ENCODE results near the gene NDST1. TPM values are rescaled to one million over a fixed set of nuclear protein-coding genes. Genes with fewer than 3 reads are reported as not detected.

Gene NDST1
- total and polyA plus RNA-seq, 7 experiments from 2014 or later: 0.69 to 17.5 (median 1.2) TPM

GRCh38 chr5:150561571-150562275 lies 53.8 kb downstream of the NDST1 start:
- intact Hi-C loops (cut with micrococcal nuclease): loop anchor here (1.0 to 10.0 kb wide), 11 partner anchors 95 to 553 kb away; partner anchors contain the start of gene RBM22 (in 1 of the 2)
- ChIA-PET POLR2A (interaction anchor here (1.6 kb wide), 1 partner anchor 216 kb away, joined by 3 read pairs; the partner anchor contains the start of gene SMIM3), CTCF (interaction anchor here (0.6 to 5.3 kb wide), 8 partner anchors 33 to 290 kb away, joined by 3 to 47 read pairs (median 4); partner anchors contain the start of genes IRGM and SMIM3)
- no peak for DNase-seq
- Mint-ChIP-seq H3K9me3 (no peaks in the 10 kb centered on the region), H3K27me3 (peaks cover 0 to 10% (median 0%) of the 10 kb centered on the region in 5 donors), H3K27ac (no peak overlapping the region), H3K36me3 (no peaks in the 10 kb centered on the region), H3K4me1 (peaks cover 0 to 3% (median 0%) of the 10 kb centered on the region in 7 donors), H3K4me3 (no peak overlapping the region)
- Histone ChIP-seq H3K27me3 (ENCODE audit: control insufficient read depth in 2 of 2, insufficient read depth in 2 of 2, low read length in 2 of 2) (no peaks in the 10 kb centered on the region), H3K27ac (ENCODE audit: low read depth, low read length) (no peak overlapping the region), H3K36me3 (ENCODE audit: control insufficient read depth in 2 of 3, insufficient read depth in 3 of 3, low read length in 3 of 3) (no peaks in the 10 kb centered on the region), H3K4me1 (ENCODE audit: control insufficient read depth in 2 of 2, insufficient read depth in 2 of 2, low read length in 2 of 2) (no peaks in the 10 kb centered on the region), H3K4me3 (ENCODE audit: low read length) (no peak overlapping the region), H3K9me3 (ENCODE audit: control insufficient read depth in 2 of 3, low read length in 3 of 3) (no peaks in the 10 kb centered on the region)
- ATAC-seq: no peak

DNA sequence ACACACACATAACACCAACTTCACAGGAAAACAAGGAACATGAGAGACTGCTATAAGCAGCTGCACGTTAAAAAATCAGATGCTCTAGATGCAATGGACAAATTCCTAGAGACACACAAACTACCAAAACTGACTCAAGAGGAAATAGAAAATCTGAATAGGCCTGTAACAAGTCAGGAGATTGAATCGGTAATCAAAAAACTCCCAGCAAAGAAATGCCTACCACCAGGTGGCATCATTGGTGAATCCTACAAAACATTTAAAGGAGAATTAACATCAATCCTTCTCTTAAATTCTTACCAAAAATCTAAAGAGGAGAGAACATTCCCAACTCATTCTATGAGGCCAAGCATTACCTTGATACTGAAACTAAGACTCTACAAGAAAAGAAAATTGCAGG lies 54.9 kb downstream of the NDST1 start:
- no peaks in the 10 kb centered on the region for H3K9me3 ChIP-seq (ENCODE audit: control insufficient read depth in 2 of 3, low read length in 3 of 3)
- H3K36me3 Mint-ChIP-seq: no peaks in the 10 kb centered on the region
- DNase-seq: peak in 2 of 9 donors; percentile 11 to 18
- no peaks in the 10 kb centered on the region for H3K9me3 Mint-ChIP-seq
- no peaks in the 10 kb centered on the region for H3K27me3 ChIP-seq (ENCODE audit: control insufficient read depth in 2 of 2, insufficient read depth in 2 of 2, low read length in 2 of 2)
- ChIA-PET CTCF (interaction anchor here (5.3 kb wide), 1 partner anchor 284 kb away, joined by 47 read pairs; the partner anchor contains the start of gene IRGM), POLR2A (no interaction called here)
- H3K27ac ChIP-seq (ENCODE audit: low read depth, low read length): no peak overlapping the region
- H3K4me1 ChIP-seq (ENCODE audit: control insufficient read depth in 2 of 2, insufficient read depth in 2 of 2, low read length in 2 of 2): no peaks in the 10 kb centered on the region
- no peak for ATAC-seq
- no peaks in the 10 kb centered on the region for H3K36me3 ChIP-seq (ENCODE audit: control insufficient read depth in 2 of 3, insufficient read depth in 3 of 3, low read length in 3 of 3)
- H3K4me1 Mint-ChIP-seq: peaks cover 0 to 3% (median 0%) of the 10 kb centered on the region in 7 donors
- H3K27me3 Mint-ChIP-seq: peaks cover 0 to 10% (median 0%) of the 10 kb centered on the region in 5 donors
- intact Hi-C loops (cut with micrococcal nuclease): loop anchor here (5.0 to 10.0 kb wide), 2 partner anchors 482 to 484 kb away; no protein-coding TSS in a partner anchor
- H3K27ac Mint-ChIP-seq: no peak overlapping the region
- H3K4me3 Mint-ChIP-seq: no peak overlapping the region
- no peak overlapping the region for H3K4me3 ChIP-seq (ENCODE audit: low read length)

DNA sequence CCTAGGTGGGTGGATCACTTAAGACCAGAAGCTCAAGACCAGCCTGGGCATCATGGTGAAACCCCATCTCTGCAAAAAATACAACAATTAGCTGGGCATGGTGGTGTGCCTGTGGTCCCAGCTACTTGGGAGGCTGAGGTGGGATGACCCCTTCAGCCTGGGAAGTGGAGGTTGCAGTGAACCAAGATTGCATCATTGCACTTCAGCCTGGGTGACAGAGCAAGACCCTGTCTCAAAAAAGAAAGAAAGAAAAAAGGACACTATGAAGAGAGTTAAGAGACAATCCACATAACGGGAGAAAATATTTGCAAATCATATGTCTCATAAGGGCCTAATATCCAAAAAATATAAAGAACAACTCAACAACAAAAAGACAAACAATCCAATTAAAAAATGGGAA lies 57.9 kb downstream of the NDST1 start:
- Histone ChIP-seq H3K27ac (ENCODE audit: low read depth, low read length) (no peak overlapping the region), H3K27me3 (ENCODE audit: control insufficient read depth in 2 of 2, insufficient read depth in 2 of 2, low read length in 2 of 2) (no peaks in the 10 kb centered on the region), H3K9me3 (ENCODE audit: control insufficient read depth in 2 of 3, low read length in 3 of 3) (no peaks in the 10 kb centered on the region), H3K36me3 (ENCODE audit: control insufficient read depth in 2 of 3, insufficient read depth in 3 of 3, low read length in 3 of 3) (no peaks in the 10 kb centered on the region), H3K4me1 (ENCODE audit: control insufficient read depth in 2 of 2, insufficient read depth in 2 of 2, low read length in 2 of 2) (no peaks in the 10 kb centered on the region), H3K4me3 (ENCODE audit: low read length) (no peak overlapping the region)
- H3K9me3 Mint-ChIP-seq: no peaks in the 10 kb centered on the region
- ATAC-seq (no peak), DNase-seq (no peak)
- POLR2A ChIA-PET: no interaction called here
- H3K27me3 Mint-ChIP-seq: peaks cover 0 to 10% (median 0%) of the 10 kb centered on the region in 5 donors
- H3K36me3 Mint-ChIP-seq: no peaks in the 10 kb centered on the region
- CTCF ChIA-PET: interaction anchor here (1.0 kb wide), 1 partner anchor 213 kb away, joined by 4 read pairs; no protein-coding TSS in a partner anchor
- intact Hi-C loops (cut with micrococcal nuclease): loop anchor here in 1 of 2 donors (10.0 kb wide), 1 partner anchor 479 kb away; no protein-coding TSS in a partner anchor
- no peak overlapping the region for H3K27ac Mint-ChIP-seq
- H3K4me1 Mint-ChIP-seq: peaks cover 0 to 1% (median 0%) of the 10 kb centered on the region in 7 donors
- H3K4me3 Mint-ChIP-seq: no peak overlapping the region

DNA sequence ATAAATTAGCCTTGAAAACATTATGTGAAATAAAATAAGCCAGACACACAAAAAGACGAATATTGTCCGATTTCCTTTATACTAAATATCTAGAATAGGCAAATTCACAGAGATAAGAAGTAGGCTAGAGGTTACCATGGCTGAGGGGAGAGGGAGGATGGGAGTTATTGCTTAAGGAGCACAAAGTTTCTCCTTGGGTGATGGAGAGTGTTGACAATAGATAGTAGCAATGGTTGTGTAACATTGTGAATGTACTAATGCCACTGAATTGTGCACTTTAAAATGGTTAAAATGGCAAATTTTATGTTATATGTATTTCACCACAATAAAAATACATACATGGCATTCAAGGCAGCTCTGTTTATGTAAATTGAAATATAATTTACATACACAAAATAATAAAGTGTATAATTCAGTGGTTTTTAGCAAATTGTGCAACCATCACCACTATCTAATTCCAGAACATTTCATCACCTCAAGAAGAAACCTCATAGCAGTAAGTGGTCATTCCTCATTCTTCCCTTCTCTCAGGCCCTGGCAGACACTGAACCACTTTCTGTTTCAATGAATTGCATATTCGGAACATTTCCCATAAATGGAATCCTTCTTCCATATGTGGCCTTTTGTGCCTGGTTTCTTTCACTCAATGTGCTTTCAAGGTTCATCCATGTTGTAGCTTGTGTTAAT lies 59.2 kb downstream of the NDST1 start:
- CTCF ChIA-PET: no interaction called here
- Mint-ChIP-seq H3K9me3 (no peaks in the 10 kb centered on the region), H3K4me1 (no peaks in the 10 kb centered on the region), H3K27me3 (peaks cover 0 to 10% (median 0%) of the 10 kb centered on the region in 5 donors), H3K36me3 (no peaks in the 10 kb centered on the region), H3K27ac (no peak overlapping the region), H3K4me3 (no peak overlapping the region)
- intact Hi-C loops (cut with micrococcal nuclease): loop anchor here in 1 of 2 donors (10.0 kb wide), 1 partner anchor 478 kb away; no protein-coding TSS in a partner anchor
- H3K4me3 ChIP-seq (ENCODE audit: low read length): no peak overlapping the region
- H3K9me3 ChIP-seq (ENCODE audit: control insufficient read depth in 2 of 3, low read length in 3 of 3): no peaks in the 10 kb centered on the region
- no peak overlapping the region for H3K27ac ChIP-seq (ENCODE audit: low read depth, low read length)
- DNase-seq (no peak), ATAC-seq (no peak)
- H3K36me3 ChIP-seq (ENCODE audit: control insufficient read depth in 2 of 3, insufficient read depth in 3 of 3, low read length in 3 of 3): no peaks in the 10 kb centered on the region
- no peaks in the 10 kb centered on the region for H3K4me1 ChIP-seq (ENCODE audit: control insufficient read depth in 2 of 2, insufficient read depth in 2 of 2, low read length in 2 of 2)
- no peaks in the 10 kb centered on the region for H3K27me3 ChIP-seq (ENCODE audit: control insufficient read depth in 2 of 2, insufficient read depth in 2 of 2, low read length in 2 of 2)
- POLR2A ChIA-PET: no interaction called here

GRCh38 chr5:150568663-150569062 lies 60.7 kb downstream of the NDST1 start:
- intact Hi-C loops (cut with micrococcal nuclease): loop anchor here in 1 of 2 donors (10.0 kb wide), 1 partner anchor 476 kb away; no protein-coding TSS in a partner anchor
- Histone ChIP-seq H3K27ac (ENCODE audit: low read depth, low read length) (no peak overlapping the region), H3K27me3 (ENCODE audit: control insufficient read depth in 2 of 2, insufficient read depth in 2 of 2, low read length in 2 of 2) (no peaks in the 10 kb centered on the region), H3K4me3 (ENCODE audit: low read length) (no peak overlapping the region), H3K9me3 (ENCODE audit: control insufficient read depth in 2 of 3, low read length in 3 of 3) (no peaks in the 10 kb centered on the region), H3K36me3 (ENCODE audit: control insufficient read depth in 2 of 3, insufficient read depth in 3 of 3, low read length in 3 of 3) (no peaks in the 10 kb centered on the region), H3K4me1 (ENCODE audit: control insufficient read depth in 2 of 2, insufficient read depth in 2 of 2, low read length in 2 of 2) (no peaks in the 10 kb centered on the region)
- Mint-ChIP-seq H3K27me3 (peaks cover 0 to 4% (median 0%) of the 10 kb centered on the region in 5 donors), H3K9me3 (no peaks in the 10 kb centered on the region), H3K4me1 (no peaks in the 10 kb centered on the region), H3K4me3 (no peak overlapping the region), H3K27ac (no peak overlapping the region), H3K36me3 (no peaks in the 10 kb centered on the region)
- ChIA-PET POLR2A (no interaction called here), CTCF (no interaction called here)
- no peak for ATAC-seq
- DNase-seq: no peak

GRCh38 chr5:150570333-150570732 lies 62.4 kb downstream of the NDST1 start:
- ChIA-PET POLR2A (no interaction called here), CTCF (no interaction called here)
- no peak overlapping the region for H3K27ac Mint-ChIP-seq
- no peaks in the 10 kb centered on the region for H3K36me3 ChIP-seq (ENCODE audit: control insufficient read depth in 2 of 3, insufficient read depth in 3 of 3, low read length in 3 of 3)
- DNase-seq: no peak
- intact Hi-C loops (cut with micrococcal nuclease): no loop called here
- no peak overlapping the region for H3K27ac ChIP-seq (ENCODE audit: low read depth, low read length)
- no peaks in the 10 kb centered on the region for H3K9me3 Mint-ChIP-seq
- H3K36me3 Mint-ChIP-seq: no peaks in the 10 kb centered on the region
- H3K27me3 ChIP-seq (ENCODE audit: control insufficient read depth in 2 of 2, insufficient read depth in 2 of 2, low read length in 2 of 2): no peaks in the 10 kb centered on the region
- no peak overlapping the region for H3K4me3 Mint-ChIP-seq
- H3K4me1 Mint-ChIP-seq: no peaks in the 10 kb centered on the region
- no peak overlapping the region for H3K4me3 ChIP-seq (ENCODE audit: low read length)
- H3K9me3 ChIP-seq (ENCODE audit: control insufficient read depth in 2 of 3, low read length in 3 of 3): no peaks in the 10 kb centered on the region
- ATAC-seq: no peak
- H3K27me3 Mint-ChIP-seq: peaks cover 0 to 2% (median 0%) of the 10 kb centered on the region in 5 donors
- no peaks in the 10 kb centered on the region for H3K4me1 ChIP-seq (ENCODE audit: control insufficient read depth in 2 of 2, insufficient read depth in 2 of 2, low read length in 2 of 2)
